HCT116 (cell line): Measurements from ENCODE around the gene FOXD3. TPM values are rescaled to one million over a fixed set of nuclear protein-coding genes. Genes with fewer than 3 reads are reported as not detected.

Source experiments
- ATAC-seq: fragments of 200-7000 bp; cut with Tn5 transposase; 2 replicates; pipeline ENCODE4 v1.9.1; 2020; ENCODE audit warnings: mild to moderate bottlenecking, moderate library complexity
- BruUV-seq: library from RNA; stranded (reverse); fragments of 400-500 nt; replicated peaks from 2 replicates; lab custom pipeline; 2021; lab: Mats Ljungman, UMichigan
- CTCF ChIA-PET: fragments of 300-600 bp; sonication (Branson Sonifier 250); formaldehyde crosslinking; loops from one replicate; lab custom pipeline; 2021; ENCODE audit warnings: antibody characterized with exemption; lab: Charles Lee
- POLR2A ChIA-PET: fragments of 300-600, 350-600 bp; sonication (Branson Sonifier 250); formaldehyde crosslinking; loops from one replicate; lab custom pipeline; 2021; ENCODE audit warnings: antibody characterized with exemption; lab: Charles Lee
- RAD21 ChIA-PET, 2 experiments: fragments of 300-600 bp; sonication (Branson Sonifier 250); formaldehyde crosslinking; loops; one replicate each; lab custom pipeline; 2023; ENCODE audit warnings: low total read pairs in 2 of 2; ENCODE audit not compliant: uncharacterized antibody in 2 of 2, unreplicated experiment in 2 of 2, low non-redundant PET in 1 of 2; lab: Charles Lee
- DNase-seq: peaks from one replicate; pipeline ENCODE4 v3.0.0-alpha.2; 2010; ENCODE audit warnings: low read depth, low spot score
- H2AFZ ChIP-seq: fragments of 200-600 bp; shearing (Covaris generic), sonication (generic); 2 replicates; pipeline ENCODE4 v1.6.1; 2017; ENCODE audit warnings: low read depth, mixed run types, mixed read lengths, antibody characterized with exemption, low read length; ENCODE audit not compliant: poor library complexity, severe bottlenecking
- H3K27ac ChIP-seq: 2 replicates; pipeline ENCODE4 v1.5.1; 2012; ENCODE audit warnings: low read depth, low read length
- H3K27me3 ChIP-seq: fragments of 200-600 bp; sonication (generic); 2 replicates; pipeline ENCODE4 v1.6.1; 2016; ENCODE audit warnings: mixed run types, low read length, mixed read lengths; ENCODE audit not compliant: insufficient read depth
- H3K36me3 ChIP-seq, 2 experiments: fragments of 200-500 bp in 1 of 2; fragments of 200-600 bp in 1 of 2; sonication (Bioruptor generic) in 1 of 2; sonication (generic) in 1 of 2; 2 replicates each; pipeline versions ENCODE4 v1.5.1 to v1.6.1; 2014 to 2016; ENCODE audit warnings: low read length in 2 of 2, inconsistent platforms in 1 of 2, mixed read lengths in 1 of 2, mixed run types in 1 of 2; ENCODE audit not compliant: insufficient read depth in 2 of 2, control insufficient read depth in 1 of 2
- H3K4me1 ChIP-seq, 2 experiments: fragments of 200-600 bp in 1 of 2; sonication (generic) in 1 of 2; 2 replicates each; pipeline versions ENCODE4 v1.5.1 to v1.6.1; 2012 to 2017; ENCODE audit warnings: low read length in 2 of 2, inconsistent platforms in 1 of 2, mild to moderate bottlenecking in 1 of 2, mixed read lengths in 1 of 2, mixed run types in 1 of 2, moderate library complexity in 1 of 2; ENCODE audit not compliant: insufficient read depth in 2 of 2, control insufficient read depth in 1 of 2
- H3K4me2 ChIP-seq: fragments of 200-600 bp; sonication (generic); 2 replicates; pipeline ENCODE4 v1.6.1; 2017; ENCODE audit warnings: mixed run types, low read length, mixed read lengths
- H3K4me3 ChIP-seq, 2 experiments: fragments of 200-600 bp in 1 of 2; sonication (generic) in 1 of 2; replicated peaks in 1 of 2; 2 replicates each; pipeline ENCODE4 v1.5.1; 2011 to 2016; ENCODE audit warnings: low read length in 2 of 2, control low read depth in 1 of 2, low read depth in 1 of 2, mild to moderate bottlenecking in 1 of 2, mixed read lengths in 1 of 2, mixed run types in 1 of 2
- H3K79me2 ChIP-seq: fragments of 200-600 bp; sonication (generic); 2 replicates; pipeline ENCODE4 v1.6.1; 2017; ENCODE audit warnings: mild to moderate bottlenecking, mixed run types, low read length, moderate library complexity, mixed read lengths; ENCODE audit not compliant: insufficient read depth
- H3K9ac ChIP-seq: fragments of 200-600 bp; sonication (generic); 2 replicates; pipeline ENCODE4 v1.6.1; 2016; ENCODE audit warnings: low read length, mixed read lengths
- H3K9me2 ChIP-seq: fragments of 200-600 bp; sonication (generic), shearing (Covaris generic); 2 replicates; pipeline ENCODE4 v1.6.1; 2017; ENCODE audit warnings: mixed run types, mild to moderate bottlenecking, moderate library complexity; ENCODE audit not compliant: insufficient read depth
- H3K9me3 ChIP-seq, 2 experiments: fragments of 200-500 bp in 1 of 2; fragments of 200-600 bp in 1 of 2; sonication (Bioruptor generic) in 1 of 2; sonication (generic) in 1 of 2; 2 replicates each; pipeline ENCODE4 v1.6.1; 2014 to 2017; ENCODE audit warnings: low read length in 2 of 2, mixed read lengths in 2 of 2, inconsistent platforms in 1 of 2, low read depth in 1 of 2, mild to moderate bottlenecking in 1 of 2, mixed run types in 1 of 2, moderate library complexity in 1 of 2; ENCODE audit not compliant: control insufficient read depth in 1 of 2, insufficient read depth in 1 of 2
- H4K20me1 ChIP-seq: fragments of 200-600 bp; sonication (generic), shearing (Covaris generic); 2 replicates; pipeline ENCODE4 v1.6.1; 2017; ENCODE audit warnings: mixed run types, mild to moderate bottlenecking, moderate library complexity; ENCODE audit not compliant: insufficient read depth
- ATF3 ChIP-seq: IDR thresholded peaks from 2 replicates; pipeline ENCODE4 v1.6.1; 2012
- CTCF ChIP-seq, 3 experiments: fragments of 200-600 bp in 1 of 3; sonication (generic) in 1 of 3; IDR thresholded peaks in 2 of 3; conservative IDR thresholded peaks in 1 of 3; 2 replicates each; pipeline ENCODE4 v1.5.1; 2012 to 2017; ENCODE audit warnings: low read depth in 2 of 3, low read length in 2 of 3, antibody characterized with exemption in 1 of 3, borderline replicate concordance in 1 of 3, control low read depth in 1 of 3, mild to moderate bottlenecking in 1 of 3, mixed read lengths in 1 of 3, mixed run types in 1 of 3, moderate library complexity in 1 of 3; ENCODE audit not compliant: insufficient read depth in 1 of 3
- EZH2 ChIP-seq: fragments of 200-600 bp; sonication (generic); IDR thresholded peaks from 2 replicates; pipeline ENCODE4 v1.6.1; 2017; ENCODE audit warnings: antibody characterized with exemption, mixed run types
- REST ChIP-seq: IDR thresholded peaks from 2 replicates; pipeline ENCODE4 v1.6.1; 2012; ENCODE audit warnings: low read depth
- SIN3A ChIP-seq: IDR thresholded peaks from 2 replicates; pipeline ENCODE4 v1.6.1; 2012; ENCODE audit warnings: low read depth
- SRF ChIP-seq: IDR thresholded peaks from 2 replicates; pipeline ENCODE4 v1.6.1; 2012; ENCODE audit warnings: low read depth
- TCF7L2 ChIP-seq: IDR thresholded peaks from 2 replicates; pipeline ENCODE4 v1.7.0; 2011; ENCODE audit warnings: borderline replicate concordance, inconsistent platforms; ENCODE audit not compliant: insufficient read depth, insufficient read length; ENCODE audit errors: extremely low read depth
- YY1 ChIP-seq: IDR thresholded peaks from 2 replicates; pipeline ENCODE4 v1.6.1; 2011; ENCODE audit warnings: low read length, low read depth, moderate library complexity, mild to moderate bottlenecking; ENCODE audit not compliant: insufficient replicate concordance; ENCODE audit errors: extremely low read depth
- ZFX ChIP-seq: fragments of 450-650 bp; IDR thresholded peaks from 2 replicates; pipeline ENCODE4 v1.6.1; 2017
- intact Hi-C: fragments of 100-400 bp; cut with micrococcal nuclease; formaldehyde crosslinking; loops from 2 replicates; pipeline ENCODE4 v1.10.0; 2022
- total RNA-seq: library from RNA; stranded (reverse); gene quantifications from one replicate; pipeline ENCODE4 v1.2.1, GENCODE V29; 2021; ENCODE audit not compliant: unreplicated experiment

FOXD3 gene
- total RNA-seq, 1 experiment from 2014 or later, result 0.17 TPM

- TF ChIP-seq REST (no peak), TCF7L2 (no peak)
These were observed 5.2 kb upstream of the FOXD3 start (continued) for GRCh38 chr1:63316984-63317816.

- Histone ChIP-seq H3K27ac (peak overlapping the region; percentile 73), H3K4me2 (peak overlapping the region; percentile 82), H2AFZ (peak overlapping the region; percentile 90), H3K36me3 (no peaks in the 10 kb centered on the region), H3K4me1 (peaks cover 10 to 14% of the 10 kb centered on the region in 2 experiments), H3K9me3 (no peaks in the 10 kb centered on the region), H3K9me2 (no peaks in the 10 kb centered on the region), H3K9ac (peak overlapping the region; percentile 67), H4K20me1 (no peaks in the 10 kb centered on the region), H3K27me3 (no peaks in the 10 kb centered on the region), H3K4me3 (peak overlapping the region; percentile 50 to 68), H3K79me2 (no peaks in the 10 kb centered on the region)
- DNase-seq (no peak), ATAC-seq (no peak)
- ChIA-PET CTCF (interaction anchor here (0.8 kb wide), 1 partner anchor 220 kb away, joined by 3 read pairs; no protein-coding TSS in a partner anchor), RAD21 (no interaction called here), POLR2A (no interaction called here)
- TF ChIP-seq CTCF (IDR thresholded peaks at IDR 0.05 in 2 of 3, conservative IDR thresholded peaks at IDR 0.05 in 1 of 3; ENCODE audit: borderline replicate concordance in 1 of 3, insufficient read depth in 1 of 3, low read depth in 2 of 3, low read length in 2 of 3) (no peak), EZH2 (no peak), YY1 (no peak), ATF3 (no peak), SIN3A (no peak), REST (no peak), ZFX (no peak), SRF (no peak)
- TSS peak; percentile 79 for BruUV-seq
- intact Hi-C loops, result loop anchor here (5.0 kb wide), 1 partner anchor 220 kb away; no protein-coding TSS in a partner anchor
These were observed 4.6 kb upstream of the FOXD3 start for GRCh38 chr1:63317817-63318152.
